ENCODE results near the gene SCAMP4.

- TF ChIP-seq CTCF (IDR thresholded peaks at IDR 0.05; ENCODE audit: insufficient read depth, low read length, poor library complexity, severe bottlenecking) (no peak), EZH2phosphoT487 (conservative IDR thresholded peaks at IDR 0.05; ENCODE audit: low read length) (no peak)
These were observed 9.7 kb downstream of the SCAMP4 start for GRCh38 chr19:1914826-1915341.

All from SU-DHL-6 (cell line).